ENCODE measurements around the gene SLC35F1. TPM values are rescaled to one million over a fixed set of nuclear protein-coding genes. Genes with fewer than 3 reads are reported as not detected.

The SLC35F1 gene
- total RNA-seq, 1 experiment from 2014 or later, result 4.3 TPM

GRCh38 chr6:118333772-118334171, 426.7 kb downstream of the SLC35F1 start:
- Mint-ChIP-seq H3K27me3 (ENCODE audit: low read depth) (no peaks in the 10 kb centered on the region; the same call in 1 of the 2 replicates), H3K4me3 (no peak overlapping the region), H3K27ac (no peak overlapping the region), H3K36me3 (ENCODE audit: insufficient read depth in 1 of 3, low read depth in 3 of 3) (peaks cover 0 to 2% (median 0%) of the 10 kb centered on the region in 3 experiments; a peak in 2 of 7 replicates), H3K4me1 (no peaks in the 10 kb centered on the region), H3K9me3 (peaks cover 8 to 9% of the 10 kb centered on the region in 2 experiments; a peak in 4 of 5 replicates)
- Histone ChIP-seq H2BK12ac (ENCODE audit: insufficient read length, low read depth, low read length) (no peak overlapping the region), H3T11ph (ENCODE audit: low read length) (no peak overlapping the region), H3K9ac (ENCODE audit: extremely low read depth, insufficient read length, low read length) (no peak overlapping the region), H3K27ac (ENCODE audit: insufficient read length, low read depth, low read length) (no peak overlapping the region), H4K20me1 (ENCODE audit: control insufficient read depth, insufficient read depth, insufficient read length) (no peaks in the 10 kb centered on the region), H3K4ac (ENCODE audit: low read depth, low read length) (no peak overlapping the region), H3K27me3 (ENCODE audit: insufficient read depth, low read length) (no peaks in the 10 kb centered on the region), H3K79me1 (ENCODE audit: insufficient read depth, low read depth, low read length, poor library complexity, severe bottlenecking) (no peaks in the 10 kb centered on the region), H3K56ac (ENCODE audit: insufficient read length, low read depth, low read length) (no peak overlapping the region), H4K5ac (ENCODE audit: insufficient read length, low read depth, low read length) (no peak overlapping the region), H2BK20ac (ENCODE audit: low read depth, low read length, poor library complexity, severe bottlenecking) (no peak overlapping the region), H2AFZ (ENCODE audit: low read length) (no peak overlapping the region), H3K14ac (ENCODE audit: insufficient read depth, low read length) (no peak overlapping the region), H3K4me2 (ENCODE audit: insufficient read depth, insufficient read length, low read length) (no peak overlapping the region), H2BK120ac (ENCODE audit: low read depth, low read length, poor library complexity, severe bottlenecking) (no peak overlapping the region), H2BK15ac (ENCODE audit: low read depth, low read length) (no peak overlapping the region), H3K4me1 (ENCODE audit: insufficient read depth, low read length) (no peaks in the 10 kb centered on the region), H3K9me3 (ENCODE audit: control insufficient read depth, low read depth, low read length) (no peaks in the 10 kb centered on the region), H4K8ac (replicated peaks; ENCODE audit: insufficient read length, low read depth, low read length) (no peak overlapping the region), H3K23ac (ENCODE audit: insufficient read length, low read depth, low read length) (no peak overlapping the region), H3K18ac (ENCODE audit: insufficient read length, low read depth, low read length) (no peak overlapping the region), H2AK5ac (ENCODE audit: insufficient read length, low read length) (no peak overlapping the region), H3K79me2 (ENCODE audit: insufficient read depth, low read length) (no peaks in the 10 kb centered on the region), H4K91ac (ENCODE audit: insufficient read length, low read depth, low read length) (no peak overlapping the region), H2BK5ac (ENCODE audit: insufficient read length, low read length) (no peak overlapping the region), H3K23me2 (ENCODE audit: insufficient read length, low read depth, low read length, poor library complexity, severe bottlenecking) (no peaks in the 10 kb centered on the region)
- WGBS (ENCODE audit: extremely low coverage, insufficient read length, low lambda C conversion rate), result no CpG with 5 or more reads among the region's 1 CpG
- no peak for TF ChIP-seq CTCF (conservative IDR thresholded peaks at IDR 0.05)
- DNase-seq, result no peak
